GM12878 (cell line): ENCODE results near the gene TACC2. TPM values are rescaled to one million over a fixed set of nuclear protein-coding genes. Genes with fewer than 3 reads are reported as not detected.

Experiments used
- ATAC-seq: fragments of 200-7000 bp; cut with Tn5 transposase; 3 replicates; pipeline ENCODE4 v1.9.1; 2020; ENCODE audit warnings: mild to moderate bottlenecking, moderate library complexity
- BruUV-seq: library from RNA; stranded (reverse); fragments of 400-500 nt; replicated peaks from 2 replicates; lab custom pipeline; 2021; lab: Mats Ljungman, UMichigan
- CTCF ChIA-PET: fragments of 300-600 bp; sonication (Branson Sonifier 250); formaldehyde crosslinking; extraction: SDS; loops from one replicate; lab custom pipeline; 2021; ENCODE audit warnings: inconsistent platforms; lab: Yijun Ruan, JAX
- POLR2A ChIA-PET: fragments of 350-600 bp; formaldehyde crosslinking; extraction: SDS; loops from one replicate; lab custom pipeline; 2021; ENCODE audit warnings: inconsistent platforms; lab: Charles Lee
- RAD21 ChIA-PET: fragments of 300-600 bp; sonication (Branson Sonifier 250); formaldehyde crosslinking; loops from one replicate; lab custom pipeline; 2023; ENCODE audit warnings: antibody characterized with exemption; ENCODE audit not compliant: unreplicated experiment; lab: Charles Lee
- SMC1A ChIA-PET: fragments of 300-600 bp; sonication (Branson Sonifier 250); formaldehyde crosslinking; loops from one replicate; lab custom pipeline; 2023; ENCODE audit not compliant: unreplicated experiment, uncharacterized antibody; lab: Charles Lee
- DNase-seq: peaks from one replicate; pipeline ENCODE4 v3.0.0-alpha.2; 2011; ENCODE audit warnings: low read depth, low spot score
- FAIRE-seq: peaks from 3 replicates; lab custom pipeline; 2011; peaks lifted over from hg19 to GRCh38; lab: Jason Lieb, UNC
- H2AFZ ChIP-seq: 2 replicates; pipeline ENCODE4 v1.6.0; 2011; ENCODE audit warnings: low read depth, low read length, control low read depth; ENCODE audit not compliant: control insufficient read depth
- H3K27ac ChIP-seq: 2 replicates; pipeline ENCODE4 v1.5.1; 2011; ENCODE audit warnings: control low read depth; ENCODE audit not compliant: control insufficient read depth, insufficient read depth
- H3K27me3 ChIP-seq, 2 experiments: replicated peaks in 1 of 2; 2 replicates each; pipeline versions ENCODE4 v1.6.0 to v1.6.1; 2011; ENCODE audit warnings: low read length in 1 of 2; ENCODE audit not compliant: control insufficient read depth in 2 of 2, insufficient read depth in 2 of 2
- H3K36me3 ChIP-seq, 2 experiments: 2 replicates each; pipeline ENCODE4 v1.5.1; 2011; ENCODE audit warnings: low read length in 1 of 2; ENCODE audit not compliant: control insufficient read depth in 2 of 2, insufficient read depth in 2 of 2
- H3K4me1 ChIP-seq: 2 replicates; pipeline ENCODE4 v1.6.1; 2011; ENCODE audit warnings: mild to moderate bottlenecking, low read length, moderate library complexity, mixed read lengths; ENCODE audit not compliant: control insufficient read depth, insufficient read depth
- H3K4me2 ChIP-seq: 2 replicates; pipeline ENCODE4 v1.6.0; 2011; ENCODE audit warnings: control low read depth; ENCODE audit not compliant: control insufficient read depth, insufficient read depth
- H3K4me3 ChIP-seq: fragments of 200-600 bp; sonication (generic); 2 replicates; pipeline ENCODE4 v1.5.1; 2016
- H3K79me2 ChIP-seq: 2 replicates; pipeline ENCODE4 v1.6.0; 2011; ENCODE audit warnings: low read length; ENCODE audit not compliant: control insufficient read depth, insufficient read depth
- H3K9ac ChIP-seq: 2 replicates; pipeline ENCODE4 v1.8.0; 2011; ENCODE audit warnings: low read length, control low read depth, mixed read lengths; ENCODE audit not compliant: control insufficient read depth, insufficient read depth
- H3K9me3 ChIP-seq: replicated peaks from 3 replicates; pipeline ENCODE4 v1.5.1; 2011; ENCODE audit warnings: mild to moderate bottlenecking, low read length; ENCODE audit not compliant: control insufficient read depth, insufficient read depth
- H4K20me1 ChIP-seq: 2 replicates; pipeline ENCODE4 v1.6.0; 2011; ENCODE audit not compliant: control insufficient read depth, insufficient read depth
- BMI1 ChIP-seq: fragments of 450-650 bp; IDR thresholded peaks from 2 replicates; pipeline ENCODE4 v1.6.1; 2016; ENCODE audit warnings: mild to moderate bottlenecking, moderate library complexity, borderline replicate concordance
- CREM ChIP-seq: IDR thresholded peaks from 2 replicates; pipeline ENCODE4 v1.6.1; 2014; ENCODE audit warnings: antibody characterized with exemption, low read depth
- JUND ChIP-seq: IDR thresholded peaks from 2 replicates; pipeline ENCODE4 v1.6.1; 2012; ENCODE audit warnings: low read depth, mild to moderate bottlenecking, low read length, improper control_type of control experiment, moderate library complexity
- MEF2A ChIP-seq: IDR thresholded peaks from 2 replicates; pipeline ENCODE4 v1.6.1; 2011; ENCODE audit warnings: low read depth, mild to moderate bottlenecking, low read length, moderate library complexity; ENCODE audit not compliant: insufficient read depth
- PAX5 ChIP-seq: IDR thresholded peaks from 2 replicates; pipeline ENCODE4 v1.6.1; 2011; ENCODE audit warnings: low read depth, low read length, borderline replicate concordance
- SP1 ChIP-seq: IDR thresholded peaks from one replicate; pipeline ENCODE4 v1.6.1; 2011; ENCODE audit warnings: low read depth, low read length
- SRF ChIP-seq, 2 experiments: IDR thresholded peaks; 2 replicates each; pipeline ENCODE4 v1.6.1; 2011; ENCODE audit warnings: low read depth in 2 of 2, low read length in 2 of 2, mild to moderate bottlenecking in 1 of 2, moderate library complexity in 1 of 2
- ZZZ3 ChIP-seq: IDR thresholded peaks from 2 replicates; pipeline ENCODE4 v1.6.1; 2011; ENCODE audit warnings: low read depth; ENCODE audit not compliant: control insufficient read depth, insufficient read length
- WGBS: methylation state at CpG from one replicate; pipeline ENCODE4 v1.1.6; 2016; ENCODE audit warnings: low lambda C conversion rate; ENCODE audit not compliant: insufficient replicate concordance, insufficient coverage; ENCODE audit errors: missing lambda C conversion rate; 5-methylcytosine and 5-hydroxymethylcytosine counted together
- in situ Hi-C: fragments of 300-500 bp; cut with MboI; formaldehyde crosslinking; loops from 9 replicates; pipeline ENCODE4 v1.14.3; 2018; ENCODE audit warnings: mixed read lengths
- intact Hi-C: fragments of 100-400 bp; cut with micrococcal nuclease; formaldehyde crosslinking; loops from one replicate; pipeline ENCODE4 v1.14.2; 2022; ENCODE audit not compliant: unreplicated experiment
- polyA plus RNA-seq, 11 experiments: library from polyadenylated mRNA; depleted of rRNA in 4 of 11; unstranded in 6 of 11; stranded (reverse) in 5 of 11; fragments of >200 nt; fragmentation: Nextera tagmentation in 4 of 11; fragmentation: Illumina TruSeq in 1 of 11; extraction: Ambion mirVana in 4 of 11; extraction: Trizol in 1 of 11; gene quantifications; 1 replicate in 1 of 11; 2 replicates in 10 of 11; pipeline versions ENCODE4 v1.2.1 to v1.2.3, GENCODE V29; 2011 to 2016; ENCODE audit warnings: inconsistent platforms in 2 of 11, missing spikeins in 2 of 11, low read depth in 1 of 11
- total RNA-seq, 4 experiments: library from RNA; depleted of rRNA in 3 of 4; stranded (reverse); fragments of >200 nt in 3 of 4; fragmentation: Illumina TruSeq in 1 of 4; extraction: Trizol in 1 of 4; gene quantifications; 2 replicates each; pipeline versions ENCODE4 v1.2.1 to v1.2.3, GENCODE V29; 2013 to 2021
- TF ChIP-seq, protein P1 (sequence below): IDR thresholded peaks from 2 replicates; pipeline ENCODE4 v1.6.1; 2012; ENCODE audit warnings: low read length, inconsistent platforms
- TF ChIP-seq, protein P2 (sequence below): fragments of 450-650 bp; IDR thresholded peaks from 2 replicates; pipeline ENCODE4 v1.6.1; 2017; ENCODE audit warnings: mild to moderate bottlenecking, moderate library complexity
- TF ChIP-seq, protein P3 (sequence below): fragments of 450-650 bp; IDR thresholded peaks from 2 replicates; pipeline ENCODE4 v1.6.1; 2017; ENCODE audit warnings: antibody characterized with exemption, mild to moderate bottlenecking, moderate library complexity
- TF ChIP-seq, protein P4 (sequence below): fragments of 450-650 bp; formaldehyde crosslinking; IDR thresholded peaks from 2 replicates; pipeline ENCODE4 v1.4.0; 2020; ENCODE audit warnings: mild to moderate bottlenecking, moderate library complexity

Gene TACC2
- total and polyA plus RNA-seq, 10 of the 15 experiments (the other 5 are each of a cell fraction or from before 2014, with no cell fraction given): 0.07 to 0.64 (median 0.13) TPM; not detected in 5

DNA sequence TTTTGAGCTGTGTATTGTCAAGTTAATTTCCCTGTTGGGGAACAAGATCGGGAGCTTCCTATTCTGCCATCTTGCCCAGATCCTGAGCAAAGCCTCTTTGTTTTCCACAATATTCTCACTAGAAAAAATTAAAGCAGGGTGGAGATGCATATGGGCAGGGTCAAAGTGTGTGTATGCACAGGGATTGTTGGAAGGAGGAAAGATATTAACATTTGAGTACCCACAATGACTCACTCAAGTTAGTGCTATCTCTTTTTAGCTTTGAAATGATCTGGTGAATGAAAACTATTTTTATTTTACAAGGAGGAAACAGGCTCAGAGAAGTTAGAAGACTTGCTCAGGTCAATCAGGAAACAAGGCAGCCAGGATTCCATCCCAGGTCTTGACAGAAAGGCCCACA is 275.5 kb downstream of the TACC2 start:
- SMC1A ChIA-PET: interaction anchor here (1.0 to 1.2 kb wide), 2 partner anchors 10 to 32 kb away, joined by 3 to 4 read pairs; no protein-coding TSS in a partner anchor
- in situ Hi-C loops: no loop called here
- FAIRE-seq: no peak
- CTCF ChIA-PET: interaction anchor here (1.6 kb wide), 1 partner anchor 171 kb away, joined by 4 read pairs; no protein-coding TSS in a partner anchor
- intact Hi-C loops: no loop called here
- DNase-seq: no peak
- H3K79me2 ChIP-seq: no peaks in the 10 kb centered on the region
- no peaks in the 10 kb centered on the region for H3K36me3 ChIP-seq
- no peak overlapping the region for H3K4me2 ChIP-seq
- no peaks in the 10 kb centered on the region; the same call in 2 of the 3 replicates for H3K9me3 ChIP-seq
- POLR2A ChIA-PET: no interaction called here
- RAD21 ChIA-PET: no interaction called here
- H3K9ac ChIP-seq: no peak overlapping the region
- no peak overlapping the region for H3K4me3 ChIP-seq
- no peak overlapping the region for H2AFZ ChIP-seq
- no peaks in the 10 kb centered on the region for H3K4me1 ChIP-seq
- H3K27me3 ChIP-seq: no peaks in the 10 kb centered on the region
- no peaks in the 10 kb centered on the region for H4K20me1 ChIP-seq
- BruUV-seq: no TSS peak
- 30% methylated on average over 1 of the region's 1 CpG for WGBS
- no peak for ATAC-seq
- H3K27ac ChIP-seq: no peak overlapping the region
- TF ChIP-seq MEF2A (no peak), SP1 (no peak), JUND (no peak), SRF (IDR thresholded peaks at IDR 0.05; ENCODE audit: low read depth in 2 of 2, low read length in 2 of 2) (no peak), PAX5 (no peak), CREM (no peak), BMI1 (no peak), ZZZ3 (no peak)
- TF ChIP-seq, protein P1, sequence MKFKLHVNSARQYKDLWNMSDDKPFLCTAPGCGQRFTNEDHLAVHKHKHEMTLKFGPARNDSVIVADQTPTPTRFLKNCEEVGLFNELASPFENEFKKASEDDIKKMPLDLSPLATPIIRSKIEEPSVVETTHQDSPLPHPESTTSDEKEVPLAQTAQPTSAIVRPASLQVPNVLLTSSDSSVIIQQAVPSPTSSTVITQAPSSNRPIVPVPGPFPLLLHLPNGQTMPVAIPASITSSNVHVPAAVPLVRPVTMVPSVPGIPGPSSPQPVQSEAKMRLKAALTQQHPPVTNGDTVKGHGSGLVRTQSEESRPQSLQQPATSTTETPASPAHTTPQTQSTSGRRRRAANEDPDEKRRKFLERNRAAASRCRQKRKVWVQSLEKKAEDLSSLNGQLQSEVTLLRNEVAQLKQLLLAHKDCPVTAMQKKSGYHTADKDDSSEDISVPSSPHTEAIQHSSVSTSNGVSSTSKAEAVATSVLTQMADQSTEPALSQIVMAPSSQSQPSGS: no peak
- TF ChIP-seq, protein P2, sequence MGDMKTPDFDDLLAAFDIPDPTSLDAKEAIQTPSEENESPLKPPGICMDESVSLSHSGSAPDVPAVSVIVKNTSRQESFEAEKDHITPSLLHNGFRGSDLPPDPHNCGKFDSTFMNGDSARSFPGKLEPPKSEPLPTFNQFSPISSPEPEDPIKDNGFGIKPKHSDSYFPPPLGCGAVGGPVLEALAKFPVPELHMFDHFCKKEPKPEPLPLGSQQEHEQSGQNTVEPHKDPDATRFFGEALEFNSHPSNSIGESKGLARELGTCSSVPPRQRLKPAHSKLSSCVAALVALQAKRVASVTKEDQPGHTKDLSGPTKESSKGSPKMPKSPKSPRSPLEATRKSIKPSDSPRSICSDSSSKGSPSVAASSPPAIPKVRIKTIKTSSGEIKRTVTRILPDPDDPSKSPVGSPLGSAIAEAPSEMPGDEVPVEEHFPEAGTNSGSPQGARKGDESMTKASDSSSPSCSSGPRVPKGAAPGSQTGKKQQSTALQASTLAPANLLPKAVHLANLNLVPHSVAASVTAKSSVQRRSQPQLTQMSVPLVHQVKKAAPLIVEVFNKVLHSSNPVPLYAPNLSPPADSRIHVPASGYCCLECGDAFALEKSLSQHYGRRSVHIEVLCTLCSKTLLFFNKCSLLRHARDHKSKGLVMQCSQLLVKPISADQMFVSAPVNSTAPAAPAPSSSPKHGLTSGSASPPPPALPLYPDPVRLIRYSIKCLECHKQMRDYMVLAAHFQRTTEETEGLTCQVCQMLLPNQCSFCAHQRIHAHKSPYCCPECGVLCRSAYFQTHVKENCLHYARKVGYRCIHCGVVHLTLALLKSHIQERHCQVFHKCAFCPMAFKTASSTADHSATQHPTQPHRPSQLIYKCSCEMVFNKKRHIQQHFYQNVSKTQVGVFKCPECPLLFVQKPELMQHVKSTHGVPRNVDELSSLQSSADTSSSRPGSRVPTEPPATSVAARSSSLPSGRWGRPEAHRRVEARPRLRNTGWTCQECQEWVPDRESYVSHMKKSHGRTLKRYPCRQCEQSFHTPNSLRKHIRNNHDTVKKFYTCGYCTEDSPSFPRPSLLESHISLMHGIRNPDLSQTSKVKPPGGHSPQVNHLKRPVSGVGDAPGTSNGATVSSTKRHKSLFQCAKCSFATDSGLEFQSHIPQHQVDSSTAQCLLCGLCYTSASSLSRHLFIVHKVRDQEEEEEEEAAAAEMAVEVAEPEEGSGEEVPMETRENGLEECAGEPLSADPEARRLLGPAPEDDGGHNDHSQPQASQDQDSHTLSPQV: no peak
- TF ChIP-seq, protein P3, sequence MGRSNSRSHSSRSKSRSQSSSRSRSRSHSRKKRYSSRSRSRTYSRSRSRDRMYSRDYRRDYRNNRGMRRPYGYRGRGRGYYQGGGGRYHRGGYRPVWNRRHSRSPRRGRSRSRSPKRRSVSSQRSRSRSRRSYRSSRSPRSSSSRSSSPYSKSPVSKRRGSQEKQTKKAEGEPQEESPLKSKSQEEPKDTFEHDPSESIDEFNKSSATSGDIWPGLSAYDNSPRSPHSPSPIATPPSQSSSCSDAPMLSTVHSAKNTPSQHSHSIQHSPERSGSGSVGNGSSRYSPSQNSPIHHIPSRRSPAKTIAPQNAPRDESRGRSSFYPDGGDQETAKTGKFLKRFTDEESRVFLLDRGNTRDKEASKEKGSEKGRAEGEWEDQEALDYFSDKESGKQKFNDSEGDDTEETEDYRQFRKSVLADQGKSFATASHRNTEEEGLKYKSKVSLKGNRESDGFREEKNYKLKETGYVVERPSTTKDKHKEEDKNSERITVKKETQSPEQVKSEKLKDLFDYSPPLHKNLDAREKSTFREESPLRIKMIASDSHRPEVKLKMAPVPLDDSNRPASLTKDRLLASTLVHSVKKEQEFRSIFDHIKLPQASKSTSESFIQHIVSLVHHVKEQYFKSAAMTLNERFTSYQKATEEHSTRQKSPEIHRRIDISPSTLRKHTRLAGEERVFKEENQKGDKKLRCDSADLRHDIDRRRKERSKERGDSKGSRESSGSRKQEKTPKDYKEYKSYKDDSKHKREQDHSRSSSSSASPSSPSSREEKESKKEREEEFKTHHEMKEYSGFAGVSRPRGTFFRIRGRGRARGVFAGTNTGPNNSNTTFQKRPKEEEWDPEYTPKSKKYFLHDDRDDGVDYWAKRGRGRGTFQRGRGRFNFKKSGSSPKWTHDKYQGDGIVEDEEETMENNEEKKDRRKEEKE: no peak
- TF ChIP-seq, protein P4, sequence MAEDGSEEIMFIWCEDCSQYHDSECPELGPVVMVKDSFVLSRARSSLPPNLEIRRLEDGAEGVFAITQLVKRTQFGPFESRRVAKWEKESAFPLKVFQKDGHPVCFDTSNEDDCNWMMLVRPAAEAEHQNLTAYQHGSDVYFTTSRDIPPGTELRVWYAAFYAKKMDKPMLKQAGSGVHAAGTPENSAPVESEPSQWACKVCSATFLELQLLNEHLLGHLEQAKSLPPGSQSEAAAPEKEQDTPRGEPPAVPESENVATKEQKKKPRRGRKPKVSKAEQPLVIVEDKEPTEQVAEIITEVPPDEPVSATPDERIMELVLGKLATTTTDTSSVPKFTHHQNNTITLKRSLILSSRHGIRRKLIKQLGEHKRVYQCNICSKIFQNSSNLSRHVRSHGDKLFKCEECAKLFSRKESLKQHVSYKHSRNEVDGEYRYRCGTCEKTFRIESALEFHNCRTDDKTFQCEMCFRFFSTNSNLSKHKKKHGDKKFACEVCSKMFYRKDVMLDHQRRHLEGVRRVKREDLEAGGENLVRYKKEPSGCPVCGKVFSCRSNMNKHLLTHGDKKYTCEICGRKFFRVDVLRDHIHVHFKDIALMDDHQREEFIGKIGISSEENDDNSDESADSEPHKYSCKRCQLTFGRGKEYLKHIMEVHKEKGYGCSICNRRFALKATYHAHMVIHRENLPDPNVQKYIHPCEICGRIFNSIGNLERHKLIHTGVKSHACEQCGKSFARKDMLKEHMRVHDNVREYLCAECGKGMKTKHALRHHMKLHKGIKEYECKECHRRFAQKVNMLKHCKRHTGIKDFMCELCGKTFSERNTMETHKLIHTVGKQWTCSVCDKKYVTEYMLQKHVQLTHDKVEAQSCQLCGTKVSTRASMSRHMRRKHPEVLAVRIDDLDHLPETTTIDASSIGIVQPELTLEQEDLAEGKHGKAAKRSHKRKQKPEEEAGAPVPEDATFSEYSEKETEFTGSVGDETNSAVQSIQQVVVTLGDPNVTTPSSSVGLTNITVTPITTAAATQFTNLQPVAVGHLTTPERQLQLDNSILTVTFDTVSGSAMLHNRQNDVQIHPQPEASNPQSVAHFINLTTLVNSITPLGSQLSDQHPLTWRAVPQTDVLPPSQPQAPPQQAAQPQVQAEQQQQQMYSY (CRISPR knock-in tag): no peak
